Natural killer cell (primary cell): ENCODE measurements around the gene MYO3A. TPM values are rescaled to one million over a fixed set of nuclear protein-coding genes. Genes with fewer than 3 reads are reported as not detected.
"Not testable (repeated sequence)": the region's sequence is repeated elsewhere in the genome, so short reads cannot be mapped to it uniquely, and the experiment has no call there.

ENCODE experiments used
- ATAC-seq, 3 donors: fragments of 150-1000 bp in 2 of 3; fragments of 200-7000 bp in 1 of 3; cut with Tn5 transposase; 1 replicate in 1 of 3; 2 replicates in 2 of 3; pipeline ENCODE4 v1.10.0; 2021; ENCODE audit warnings: mild to moderate bottlenecking in 2 of 3, moderate library complexity in 2 of 3
- DNase-seq, 2 donors: peaks; one replicate each; pipeline versions ENCODE4 v3.0.0 to v3.0.0-alpha.2; 2013 to 2021; ENCODE audit warnings: mixed read lengths in 1 of 2
- H3K27ac ChIP-seq: one replicate; pipeline ENCODE4 v1.5.1; 2013; ENCODE audit warnings: mild to moderate bottlenecking, low read length
- H3K27me3 ChIP-seq: one replicate; pipeline ENCODE4 v1.6.1; 2013; ENCODE audit warnings: low read length; ENCODE audit not compliant: control insufficient read depth, insufficient read depth
- H3K36me3 ChIP-seq: one replicate; pipeline ENCODE4 v1.6.1; 2013; ENCODE audit warnings: low read length; ENCODE audit not compliant: control insufficient read depth, insufficient read depth
- H3K4me1 ChIP-seq: one replicate; pipeline ENCODE4 v1.6.1; 2013; ENCODE audit warnings: low read length; ENCODE audit not compliant: control insufficient read depth, insufficient read depth
- H3K4me3 ChIP-seq: one replicate; pipeline ENCODE4 v1.5.1; 2013; ENCODE audit warnings: low read length
- H3K9me3 ChIP-seq: one replicate; pipeline ENCODE4 v1.6.1; 2013; ENCODE audit warnings: low read length; ENCODE audit not compliant: control insufficient read depth, insufficient read depth
- H3K27ac Mint-ChIP-seq, 2 donors: one replicate each; pipeline ENCODE4 v1.8.0; 2022; ENCODE audit warnings: mild to moderate bottlenecking in 2 of 2, mixed read lengths in 2 of 2, moderate library complexity in 1 of 2
- H3K27me3 Mint-ChIP-seq, 2 donors: one replicate each; pipeline ENCODE4 v1.8.0; 2022; ENCODE audit warnings: low read depth in 2 of 2, mixed read lengths in 2 of 2
- H3K36me3 Mint-ChIP-seq: one replicate; pipeline ENCODE4 v1.8.0; 2022; ENCODE audit warnings: mixed read lengths
- H3K4me1 Mint-ChIP-seq, 2 donors: one replicate each; pipeline ENCODE4 v1.8.0; 2022; ENCODE audit warnings: mixed read lengths in 2 of 2
- H3K4me3 Mint-ChIP-seq: one replicate; pipeline ENCODE4 v1.8.0; 2022; ENCODE audit warnings: mild to moderate bottlenecking, moderate library complexity, mixed read lengths
- H3K9me3 Mint-ChIP-seq, 2 donors: one replicate each; pipeline ENCODE4 v1.8.0; 2022; ENCODE audit warnings: mixed read lengths in 2 of 2
- CTCF ChIP-seq: fragments of 200-600 bp; IDR thresholded peaks from one replicate; pipeline ENCODE4 v1.8.0; 2022; ENCODE audit warnings: antibody characterized with exemption
- WGBS: methylation state at CpG from one replicate; pipeline ENCODE4 v1.1.7; 2013; ENCODE audit warnings: missing lambda C conversion rate; ENCODE audit not compliant: insufficient coverage; 5-methylcytosine and 5-hydroxymethylcytosine counted together
- intact Hi-C: fragments of 100-400 bp; cut with micrococcal nuclease; formaldehyde crosslinking; loops from one replicate; pipeline ENCODE4 v1.14.2; 2022
- total RNA-seq, 4 donors: library from RNA; stranded (reverse); fragments of 120-200 nt in 1 of 4; gene quantifications; one replicate each; pipeline versions ENCODE4 v1.2.3 to v1.2.4, GENCODE V29; 2013 to 2022

MYO3A gene
- total RNA-seq, 3 donors from 2014 or later (not counting 1 experiment from before 2014, with no cell fraction given): not detected

DNA sequence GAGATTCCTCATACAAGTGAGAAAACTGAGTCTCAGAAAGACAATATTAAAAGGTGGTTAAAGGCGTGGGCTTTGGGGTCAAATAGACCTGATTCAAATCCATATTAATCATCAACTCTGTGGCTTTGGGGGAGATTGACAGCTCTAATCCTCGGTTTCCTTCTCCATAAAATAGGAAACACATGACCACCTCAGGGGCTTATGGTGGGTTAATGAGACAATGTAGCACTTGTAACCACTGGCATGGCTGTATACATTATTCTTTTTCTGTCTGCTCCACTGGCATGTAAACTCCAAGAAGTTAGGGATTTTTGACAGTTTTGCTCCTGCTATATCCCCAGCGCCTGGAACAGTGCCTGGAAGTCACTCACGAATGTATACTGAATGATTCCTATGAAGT is 161.8 kb downstream of the MYO3A start:
- Mint-ChIP-seq H3K36me3 (no peaks in the 10 kb centered on the region), H3K4me3 (no peak overlapping the region), H3K9me3 (peaks cover 3 to 4% of the 10 kb centered on the region in 2 donors), H3K27ac (no peak overlapping the region), H3K4me1 (no peaks in the 10 kb centered on the region), H3K27me3 (no peaks in the 10 kb centered on the region)
- no peaks in the 10 kb centered on the region for H3K9me3 ChIP-seq
- ATAC-seq: no peak
- no peaks in the 10 kb centered on the region for H3K27me3 ChIP-seq
- no peaks in the 10 kb centered on the region for H3K4me1 ChIP-seq
- H3K4me3 ChIP-seq: no peak overlapping the region
- 76% methylated on average over 2 of the region's 4 CpGs for WGBS
- no peak for DNase-seq
- TF ChIP-seq CTCF: no peak
- H3K27ac ChIP-seq: no peak overlapping the region
- intact Hi-C loops: no loop called here
- no peaks in the 10 kb centered on the region for H3K36me3 ChIP-seq

DNA sequence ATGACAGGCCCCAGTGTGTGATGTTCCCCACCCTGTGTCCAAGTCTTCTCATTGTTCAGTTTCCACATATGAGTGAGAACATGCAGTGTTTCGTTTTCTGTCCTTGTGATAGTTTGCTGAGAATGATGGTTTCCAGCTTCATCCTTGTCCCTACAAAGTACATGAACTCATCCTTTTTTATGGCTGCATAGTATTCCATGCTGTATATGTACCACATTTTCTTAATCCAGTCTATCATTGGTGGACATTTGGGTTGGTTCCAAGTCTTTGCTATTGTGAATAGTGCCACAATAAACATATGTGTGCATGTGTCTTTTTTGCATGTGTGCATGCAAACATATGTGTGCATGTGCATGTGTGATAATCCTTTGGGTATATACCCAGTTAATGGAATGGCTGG is 163.5 kb downstream of the MYO3A start:
- DNase-seq, H3K4me1 Mint-ChIP-seq, H3K27ac Mint-ChIP-seq, H3K36me3 ChIP-seq, H3K27me3 Mint-ChIP-seq, ATAC-seq, H3K4me3 ChIP-seq, H3K27me3 ChIP-seq, H3K9me3 ChIP-seq, intact Hi-C loops, H3K9me3 Mint-ChIP-seq, H3K4me1 ChIP-seq, H3K36me3 Mint-ChIP-seq, H3K27ac ChIP-seq, H3K4me3 Mint-ChIP-seq: not testable (repeated sequence)
- WGBS: no CpG with 5 or more reads among the region's 1 CpG

DNA sequence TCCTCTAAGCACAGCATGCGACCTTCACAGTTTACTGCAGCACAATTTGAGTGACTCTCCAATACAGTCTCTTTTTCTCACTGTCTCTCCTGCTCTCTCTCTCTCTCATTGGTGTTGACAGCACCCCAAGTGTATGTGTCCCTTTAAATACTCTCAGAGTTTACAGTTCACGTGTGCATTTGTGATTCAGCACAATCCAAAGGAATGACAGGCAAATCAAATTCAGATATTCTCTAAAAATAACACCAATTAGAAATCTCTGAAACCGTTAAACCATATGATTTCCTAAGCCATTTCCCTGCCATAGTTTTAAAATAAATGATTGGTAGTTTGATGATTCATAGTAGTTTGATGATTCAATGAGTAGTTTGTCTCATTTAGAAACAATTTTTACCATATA is 178.5 kb downstream of the MYO3A start:
- no peaks in the 10 kb centered on the region for H3K9me3 Mint-ChIP-seq
- H3K4me1 Mint-ChIP-seq: no peaks in the 10 kb centered on the region
- 74% methylated on average over 2 of the region's 3 CpGs for WGBS
- no peaks in the 10 kb centered on the region for H3K36me3 ChIP-seq
- H3K27ac ChIP-seq: no peak overlapping the region
- H3K27me3 Mint-ChIP-seq: peaks cover 6 to 10% of the 10 kb centered on the region in 2 donors
- TF ChIP-seq CTCF: no peak
- no peak overlapping the region for H3K27ac Mint-ChIP-seq
- DNase-seq (no peak), ATAC-seq (no peak)
- H3K4me1 ChIP-seq: no peaks in the 10 kb centered on the region
- no peak overlapping the region for H3K4me3 ChIP-seq
- no peaks in the 10 kb centered on the region for H3K9me3 ChIP-seq
- no peak overlapping the region for H3K4me3 Mint-ChIP-seq
- no peaks in the 10 kb centered on the region for H3K27me3 ChIP-seq
- intact Hi-C loops: no loop called here
- no peaks in the 10 kb centered on the region for H3K36me3 Mint-ChIP-seq

DNA sequence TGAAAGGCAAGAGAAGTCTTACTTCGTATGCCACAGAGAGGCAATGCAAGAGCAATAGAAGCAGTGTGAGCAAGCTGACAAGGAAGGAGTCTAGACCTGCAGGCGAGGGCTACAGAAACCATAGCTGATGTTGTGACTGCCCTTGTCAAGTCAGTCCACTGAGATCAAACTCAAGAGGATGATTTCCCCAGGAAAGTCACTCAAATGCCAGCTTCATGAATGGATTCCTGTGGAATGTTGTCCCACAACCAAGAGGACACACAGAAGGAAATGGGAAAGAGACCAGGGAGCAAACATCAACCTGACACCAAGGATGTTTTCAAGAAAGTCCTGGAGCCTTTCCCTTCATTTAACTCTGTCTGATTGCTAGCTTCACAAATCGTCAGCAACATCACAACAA is 204.6 kb downstream of the MYO3A start:
- Histone ChIP-seq H3K4me3 (no peak overlapping the region), H3K9me3 (no peaks in the 10 kb centered on the region), H3K27ac (no peak overlapping the region), H3K36me3 (no peaks in the 10 kb centered on the region), H3K4me1 (no peaks in the 10 kb centered on the region), H3K27me3 (no peaks in the 10 kb centered on the region)
- no peaks in the 10 kb centered on the region for H3K36me3 Mint-ChIP-seq
- H3K4me1 Mint-ChIP-seq: no peaks in the 10 kb centered on the region
- intact Hi-C loops: no loop called here
- H3K4me3 Mint-ChIP-seq: no peak overlapping the region
- H3K27me3 Mint-ChIP-seq: peaks cover 0 to 6% of the 10 kb centered on the region in 2 donors
- no peak for TF ChIP-seq CTCF
- no peak overlapping the region for H3K27ac Mint-ChIP-seq
- DNase-seq (no peak), ATAC-seq (no peak)
- H3K9me3 Mint-ChIP-seq: peaks cover 2 to 5% of the 10 kb centered on the region in 2 donors
- 69% methylated on average over 2 of the region's 3 CpGs for whole genome bisulfite sequencing
